ENCODE data around the gene RANBP1. TPM values are rescaled to one million over a fixed set of nuclear protein-coding genes. Genes with fewer than 3 reads are reported as not detected.

The RANBP1 gene
- total RNA-seq, 4 donors from 2014 or later: 45.6 to 128 (median 106) TPM

GRCh38 chr22:20135265-20135664 is 19.4 kb downstream of the RANBP1 start:
- DNase-seq: no peak
- H3K9me3 ChIP-seq: no peaks in the 10 kb centered on the region
- in situ Hi-C loops (cut with MboI; ENCODE audit: low pct_ligation_motif_present in 1 of 4, low pct_unique_long_range_greater_than_20kb in 1 of 4, low sequenced_read_pairs in 3 of 4): no loop called here
- no peak for TF ChIP-seq CTCF (IDR thresholded peaks at IDR 0.05)
- TF ChIP-seq POLR2A (IDR thresholded peaks at IDR 0.05): no peak
- TF ChIP-seq POLR2AphosphoS5 (IDR thresholded peaks at IDR 0.05): no peak
- no peak for TF ChIP-seq EP300 (IDR thresholded peaks at IDR 0.05; ENCODE audit: low read depth)
- intact Hi-C loops (cut with DNase I; ENCODE audit: low total_unique reads): no loop called here
- 68% methylated on average over 4 of the region's 4 CpGs; no CpG with 5 or more reads in 1 of the 2 donors for WGBS, 2 donors (ENCODE audit: low coverage in 1 of 2)
- no peaks in the 10 kb centered on the region for H3K27me3 ChIP-seq
- peaks cover 24 to 51% (median 32%) of the 10 kb centered on the region in 4 donors for H3K4me1 ChIP-seq
- no peak overlapping the region for H3K27ac ChIP-seq
- H3K4me3 ChIP-seq: no peak overlapping the region
- H3K36me3 ChIP-seq: no peaks in the 10 kb centered on the region

- Histone ChIP-seq H3K27me3 (no peaks in the 10 kb centered on the region), H3K9me3 (no peaks in the 10 kb centered on the region), H3K27ac (no peak overlapping the region), H3K4me3 (no peak overlapping the region), H3K4me1 (peaks cover 24 to 45% (median 32%) of the 10 kb centered on the region in 4 donors), H3K36me3 (no peaks in the 10 kb centered on the region)
- in situ Hi-C loops (cut with MboI; ENCODE audit: low pct_ligation_motif_present in 1 of 4, low pct_unique_long_range_greater_than_20kb in 1 of 4, low sequenced_read_pairs in 3 of 4) (no loop called here), intact Hi-C loops (cut with DNase I; ENCODE audit: low total_unique reads) (no loop called here)
- TF ChIP-seq EP300 (IDR thresholded peaks at IDR 0.05; ENCODE audit: low read depth): no peak
- TF ChIP-seq POLR2A (IDR thresholded peaks at IDR 0.05): no peak
- no peak for TF ChIP-seq POLR2AphosphoS5 (IDR thresholded peaks at IDR 0.05)
- TF ChIP-seq CTCF (IDR thresholded peaks at IDR 0.05): no peak
- 86% methylated on average over 21 of the region's 25 CpGs; no CpG with 5 or more reads in 1 of the 2 donors for WGBS, 2 donors (ENCODE audit: low coverage in 1 of 2)
- DNase-seq: no peak
Measured at GRCh38 chr22:20135806-20136602, 20.1 kb downstream of the RANBP1 start.

GRCh38 chr22:20136603-20136873 is 20.6 kb downstream of the RANBP1 start:
- WGBS, 2 donors (ENCODE audit: low coverage in 1 of 2): 97% methylated on average over 5 of the region's 5 CpGs; no CpG with 5 or more reads in 1 of the 2 donors
- no peak for DNase-seq
- Histone ChIP-seq H3K27me3 (no peaks in the 10 kb centered on the region), H3K4me3 (no peak overlapping the region), H3K4me1 (peaks cover 24 to 45% (median 32%) of the 10 kb centered on the region in 4 donors), H3K9me3 (no peaks in the 10 kb centered on the region), H3K27ac (no peak overlapping the region), H3K36me3 (no peaks in the 10 kb centered on the region)
- in situ Hi-C loops (cut with MboI; ENCODE audit: low pct_ligation_motif_present in 1 of 4, low pct_unique_long_range_greater_than_20kb in 1 of 4, low sequenced_read_pairs in 3 of 4) (no loop called here), intact Hi-C loops (cut with DNase I; ENCODE audit: low total_unique reads) (no loop called here)
- TF ChIP-seq POLR2A (IDR thresholded peaks at IDR 0.05) (no peak), CTCF (IDR thresholded peaks at IDR 0.05) (no peak), EP300 (IDR thresholded peaks at IDR 0.05; ENCODE audit: low read depth) (no peak), POLR2AphosphoS5 (IDR thresholded peaks at IDR 0.05) (no peak)

GRCh38 chr22:20137113-20137512 is 21.2 kb downstream of the RANBP1 start:
- H3K4me3 ChIP-seq: no peak overlapping the region
- H3K27me3 ChIP-seq: no peaks in the 10 kb centered on the region
- no peaks in the 10 kb centered on the region for H3K36me3 ChIP-seq
- intact Hi-C loops (cut with DNase I; ENCODE audit: low total_unique reads) (no loop called here), in situ Hi-C loops (cut with MboI; ENCODE audit: low pct_ligation_motif_present in 1 of 4, low pct_unique_long_range_greater_than_20kb in 1 of 4, low sequenced_read_pairs in 3 of 4) (no loop called here)
- TF ChIP-seq CTCF (IDR thresholded peaks at IDR 0.05): no peak
- no peak for TF ChIP-seq EP300 (IDR thresholded peaks at IDR 0.05; ENCODE audit: low read depth)
- TF ChIP-seq POLR2AphosphoS5 (IDR thresholded peaks at IDR 0.05): no peak
- TF ChIP-seq POLR2A (IDR thresholded peaks at IDR 0.05): no peak
- 83% methylated on average over 7 of the region's 13 CpGs; no CpG with 5 or more reads in 1 of the 2 donors for WGBS, 2 donors (ENCODE audit: low coverage in 1 of 2)
- H3K4me1 ChIP-seq: peaks cover 24 to 45% (median 32%) of the 10 kb centered on the region in 4 donors
- no peak for DNase-seq
- H3K27ac ChIP-seq: peak overlapping the region in 1 of 4 donors; percentile 4
- H3K9me3 ChIP-seq: no peaks in the 10 kb centered on the region

All from transverse colon (tissue), 4 donors.